ENCODE data around the gene PEX14. TPM values are rescaled to one million over a fixed set of nuclear protein-coding genes. Genes with fewer than 3 reads are reported as not detected.

Gene PEX14
- total and polyA plus RNA-seq, 9 of the 15 experiments (the other 6 are each of a cell fraction or from before 2014, with no cell fraction given), result 2.6 to 45.7 (median 22.7) TPM

- TF ChIP-seq ARID3A (IDR thresholded peaks at IDR 0.05; ENCODE audit: borderline replicate concordance, low read depth, low read length) (no peak), HNRNPK (IDR thresholded peaks at IDR 0.05; ENCODE audit: low read depth, low read length, poor library complexity, severe bottlenecking) (no peak), PTTG1 (tag; IDR thresholded peaks at IDR 0.05; ENCODE audit: low read depth) (no peak), FOXA3 (CRISPR knock-in tag; conservative IDR thresholded peaks at IDR 0.05 in 1 of 2, IDR thresholded peaks at IDR 0.05 in 1 of 2) (no peak; a peak in 1 of 4 replicates)
Observed at GRCh38 chr1:10514490-10515235, 39.9 kb downstream of the PEX14 start (continued).

GRCh38 chr1:10515301-10515975 is 40.7 kb downstream of the PEX14 start:
- in situ Hi-C loops (cut with MboI) (no loop called here), intact Hi-C loops (cut with micrococcal nuclease) (loop anchor here (10.0 kb wide), 1 partner anchor 429 kb away; no protein-coding TSS in a partner anchor)
- Histone ChIP-seq H3K79me2 (ENCODE audit: control insufficient read depth, insufficient read depth, low read length) (peaks cover 90% of the 10 kb centered on the region), H3K4me3 (no peak overlapping the region), H3K9me3 (replicated peaks; ENCODE audit: control insufficient read depth, insufficient read depth, low read depth, low read length) (no peaks in the 10 kb centered on the region), H3K36me3 (ENCODE audit: control insufficient read depth, insufficient read depth, low read length) (peaks cover 27% of the 10 kb centered on the region), H4K20me1 (replicated peaks; ENCODE audit: control insufficient read depth, insufficient read depth, low read length) (peaks cover 57% of the 10 kb centered on the region), H2AFZ (ENCODE audit: low read depth, low read length) (no peak overlapping the region), H3K9ac (ENCODE audit: insufficient read depth in 1 of 2, low read depth in 2 of 2, low read length in 2 of 2) (peak overlapping the region in 1 of 2 experiments; percentile 50; a peak in 1 of 4 replicates), H3K27me3 (ENCODE audit: control insufficient read depth in 2 of 2, insufficient read depth in 2 of 2, low read length in 2 of 2) (no peaks in the 10 kb centered on the region), H3K9me1 (ENCODE audit: control insufficient read depth, insufficient read depth, low read length) (peaks cover 11% of the 10 kb centered on the region), H3K4me2 (ENCODE audit: insufficient read depth, low read length) (no peak overlapping the region), H3K4me1 (replicated peaks in 1 of 2; ENCODE audit: control insufficient read depth in 2 of 2, insufficient read depth in 2 of 2, low read length in 2 of 2) (peaks cover 21 to 22% of the 10 kb centered on the region in 2 experiments; a peak in 4 of 5 replicates), H3K27ac (ENCODE audit: extremely low read depth, low read depth, low read length) (no peak overlapping the region)
- FAIRE-seq (no peak), ATAC-seq (no peak), DNase-seq (ENCODE audit: extremely low read depth in 1 of 4, low spot score in 3 of 4) (no peak)
- CTCF ChIA-PET (ENCODE audit: low intra/inter-chr PET ratio), result interaction anchor here (1.1 to 1.3 kb wide), 2 partner anchors 351 to 394 kb away, joined by 3 to 4 read pairs; no protein-coding TSS in a partner anchor
- POLR2A ChIA-PET, result interaction anchor here (0.9 kb wide), 1 partner anchor 12 kb away, joined by 3 read pairs; no protein-coding TSS in a partner anchor
- WGBS (ENCODE audit: insufficient coverage, low coverage, missing lambda C conversion rate), result 69% methylated on average over 10 of the region's 10 CpGs
- no TSS peak for BruUV-seq (replicated peaks)
- no peak for TF ChIP-seq ZNF77 (CRISPR knock-in tag; IDR thresholded peaks at IDR 0.05)
- no peak for TF ChIP-seq ZKSCAN1 (IDR thresholded peaks at IDR 0.05; ENCODE audit: low read depth, low read length)
- TF ChIP-seq SP1 (CRISPR knock-in tag; IDR thresholded peaks at IDR 0.05), result no peak
- no peak for TF ChIP-seq STAT5A (IDR thresholded peaks at IDR 0.05; ENCODE audit: borderline replicate concordance, low read length)
- TF ChIP-seq MEIS2 (IDR thresholded peaks at IDR 0.05; ENCODE audit: partially characterized antibody), result peak; percentile 63
- no peak for TF ChIP-seq SRSF3 (IDR thresholded peaks at IDR 0.05; ENCODE audit: insufficient read depth, low read length)
- peak; percentile 55; the same call in 1 of the 2 replicates for TF ChIP-seq PKNOX1 (IDR thresholded peaks at IDR 0.05)
- TF ChIP-seq ZNF395 (CRISPR knock-in tag; IDR thresholded peaks at IDR 0.05), result no peak
- no peak for TF ChIP-seq KDM1A (IDR thresholded peaks at IDR 0.05)
- peak; percentile 96 for TF ChIP-seq SPI1 (IDR thresholded peaks at IDR 0.05; ENCODE audit: borderline replicate concordance, low read depth, low read length)
- TF ChIP-seq POU5F1 (IDR thresholded peaks at IDR 0.05; ENCODE audit: borderline replicate concordance, low read depth, low read length, partially characterized antibody), result no peak
